ENCODE measurements around the gene COL4A3.
"Not testable (repeated sequence)": the region's sequence is repeated elsewhere in the genome, so short reads cannot be mapped to it uniquely, and the experiment has no call there.

Gene COL4A3

DNA sequence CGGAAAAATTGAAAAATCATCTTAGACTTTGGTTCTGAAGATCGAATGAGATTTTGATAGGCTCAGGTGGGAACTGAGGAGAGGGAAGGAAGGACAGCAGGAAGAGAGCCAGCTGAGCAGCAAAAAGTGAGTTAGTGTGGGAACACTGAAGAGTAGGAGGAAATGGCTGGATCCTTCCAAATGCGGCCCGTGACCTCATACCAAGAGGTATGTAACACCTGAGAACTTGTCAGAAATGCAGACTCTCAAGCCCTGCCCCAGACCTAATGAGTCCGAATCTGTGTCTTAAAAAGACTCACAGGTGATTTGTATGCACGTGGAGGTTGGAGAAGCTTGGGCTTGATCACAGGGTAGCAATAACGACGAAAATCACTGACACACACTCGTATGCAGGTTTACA lies 42.0 kb downstream of the COL4A3 start:
- DNase-seq (ENCODE audit: low read depth in 3 of 3) = no peak

DNA sequence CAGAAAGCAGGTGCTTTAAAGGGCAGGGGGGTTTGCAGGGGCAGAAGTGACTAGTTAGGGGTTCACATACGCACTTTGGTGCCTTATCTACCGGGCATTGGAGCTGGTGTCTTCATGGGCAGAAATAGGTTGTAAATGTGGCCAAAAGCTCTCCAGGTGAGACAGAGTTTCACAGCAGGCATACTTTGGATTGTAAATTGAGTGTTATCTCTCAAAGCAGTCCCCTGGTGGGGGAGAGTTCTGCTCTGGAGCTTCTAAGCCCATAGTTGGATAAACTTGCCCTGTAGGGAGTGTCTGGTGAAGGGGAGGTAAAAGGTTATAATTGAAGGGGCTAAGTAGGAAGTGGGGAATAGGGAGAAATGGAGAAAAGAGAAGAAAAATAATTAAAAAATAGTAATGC lies 43.1 kb downstream of the COL4A3 start:
- DNase-seq (ENCODE audit: low read depth in 3 of 3) = no peak

DNA sequence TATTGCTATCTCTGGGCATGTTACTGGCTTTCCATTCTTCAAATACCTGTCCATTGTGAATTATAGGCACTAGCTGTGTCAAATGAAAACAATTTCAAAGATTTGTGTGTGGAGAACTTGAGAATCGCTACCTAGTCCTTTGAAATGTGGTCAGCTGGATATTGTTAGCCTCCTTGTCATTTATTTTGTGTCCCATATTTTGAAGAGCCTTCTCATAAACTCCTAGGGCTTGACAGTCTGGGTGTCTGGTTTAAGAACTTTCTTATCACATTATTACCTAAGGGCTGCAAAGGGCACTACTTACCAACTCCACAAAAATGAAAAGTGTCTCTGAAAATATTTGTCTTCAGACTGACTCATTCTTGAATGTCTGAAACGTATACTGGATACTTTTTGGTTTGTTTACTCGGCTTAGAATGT lies 50.2 kb downstream of the COL4A3 start:
- no peak for DNase-seq (ENCODE audit: low read depth in 3 of 3)

DNA sequence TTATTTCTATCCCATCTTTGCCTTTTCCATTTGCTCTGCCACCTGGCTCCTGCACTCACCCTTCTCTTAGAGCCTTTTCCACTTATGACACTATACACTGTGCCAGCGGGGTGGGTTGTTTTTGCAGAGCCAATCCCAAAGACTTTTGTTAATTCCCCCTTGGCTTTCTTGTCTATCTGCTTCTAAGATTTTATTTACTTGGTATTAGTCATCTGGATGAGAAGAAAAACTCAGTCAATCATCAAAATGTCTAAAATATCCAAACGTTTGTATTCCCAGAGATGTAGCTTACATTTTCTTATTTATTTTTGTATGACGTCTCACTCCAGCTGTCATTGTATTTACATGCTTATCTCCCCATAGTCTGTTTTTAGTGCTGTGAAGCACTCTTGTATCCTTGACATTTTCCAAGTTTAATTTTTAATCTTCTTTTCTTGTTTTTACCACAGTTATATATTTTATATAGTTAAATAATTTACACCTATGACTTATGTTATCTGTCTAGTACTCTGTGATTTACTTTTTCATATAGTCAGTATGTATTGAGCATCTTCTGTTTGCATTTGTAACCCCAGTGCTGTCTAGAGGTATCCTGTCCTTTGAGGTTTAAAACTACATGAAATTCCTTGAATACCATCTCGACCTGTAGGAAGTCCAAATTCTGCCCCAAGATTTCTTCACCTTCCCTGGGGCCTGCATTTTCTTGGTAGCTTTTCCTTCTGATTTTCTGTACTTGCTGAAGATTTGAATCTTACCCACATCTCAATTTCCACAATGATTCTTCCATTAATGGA lies 55.1 kb downstream of the COL4A3 start:
- no peak for DNase-seq (ENCODE audit: low read depth in 3 of 3)

DNA sequence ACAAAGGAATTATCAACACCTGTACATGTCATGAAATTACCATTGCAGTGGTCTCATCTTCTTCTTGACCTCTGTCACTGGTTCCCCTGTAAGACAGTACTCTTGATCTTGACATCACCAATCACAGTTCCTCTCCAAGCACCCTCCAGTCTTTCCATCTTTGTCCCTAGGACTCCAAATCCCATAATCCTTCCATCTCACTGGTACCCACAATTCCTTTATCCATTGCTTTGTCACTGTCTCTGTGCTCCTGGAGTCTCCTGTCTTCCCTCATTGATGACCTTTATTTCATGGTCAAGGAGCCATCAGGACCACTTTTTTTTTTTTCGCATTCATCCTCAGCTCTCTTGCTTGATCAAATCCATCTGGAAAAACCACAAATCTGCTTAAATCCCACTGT lies 56.7 kb downstream of the COL4A3 start:
- no peak for DNase-seq (ENCODE audit: low read depth in 3 of 3)

DNA sequence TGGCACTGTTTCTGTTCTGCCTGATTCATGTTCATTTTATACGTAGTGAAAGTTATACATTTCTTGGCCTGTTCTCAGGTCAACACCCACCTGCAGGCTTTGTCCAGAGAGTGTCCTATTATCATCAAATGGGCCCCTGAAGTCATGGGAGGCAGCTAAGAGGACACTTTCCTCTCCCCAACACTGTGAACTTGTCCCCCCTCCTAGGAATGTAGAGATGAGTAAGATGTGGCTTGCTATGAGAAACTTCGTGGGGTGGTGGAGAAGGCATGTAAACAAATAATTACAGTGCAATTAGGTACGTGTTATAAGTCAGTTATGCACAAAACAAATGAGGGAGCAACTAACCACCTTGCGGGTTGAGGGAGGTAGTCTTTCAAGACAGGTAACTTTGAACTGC lies 57.9 kb downstream of the COL4A3 start:
- DNase-seq (ENCODE audit: low read depth in 3 of 3) = no peak

DNA sequence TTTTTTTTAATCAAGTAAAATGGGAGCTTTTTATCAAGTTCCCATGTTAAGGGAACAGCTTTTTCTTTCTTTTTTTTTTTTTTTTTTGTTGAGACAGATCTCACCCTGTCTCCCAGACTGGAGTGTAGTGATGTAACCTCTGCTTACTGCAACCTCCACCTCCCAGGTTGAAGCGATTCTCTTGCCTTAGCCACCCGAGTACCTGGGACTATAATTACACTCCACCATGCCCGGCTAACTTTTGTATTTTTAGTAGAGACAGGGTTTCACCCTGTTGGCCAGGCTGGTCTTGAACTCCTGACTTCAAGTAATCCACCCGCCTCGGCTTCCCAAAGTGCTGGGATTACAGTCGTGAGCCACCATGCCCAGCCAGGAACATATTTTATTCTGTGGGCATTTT lies 61.2 kb downstream of the COL4A3 start:
- DNase-seq (ENCODE audit: low read depth in 3 of 3) = not testable (repeated sequence)

DNA sequence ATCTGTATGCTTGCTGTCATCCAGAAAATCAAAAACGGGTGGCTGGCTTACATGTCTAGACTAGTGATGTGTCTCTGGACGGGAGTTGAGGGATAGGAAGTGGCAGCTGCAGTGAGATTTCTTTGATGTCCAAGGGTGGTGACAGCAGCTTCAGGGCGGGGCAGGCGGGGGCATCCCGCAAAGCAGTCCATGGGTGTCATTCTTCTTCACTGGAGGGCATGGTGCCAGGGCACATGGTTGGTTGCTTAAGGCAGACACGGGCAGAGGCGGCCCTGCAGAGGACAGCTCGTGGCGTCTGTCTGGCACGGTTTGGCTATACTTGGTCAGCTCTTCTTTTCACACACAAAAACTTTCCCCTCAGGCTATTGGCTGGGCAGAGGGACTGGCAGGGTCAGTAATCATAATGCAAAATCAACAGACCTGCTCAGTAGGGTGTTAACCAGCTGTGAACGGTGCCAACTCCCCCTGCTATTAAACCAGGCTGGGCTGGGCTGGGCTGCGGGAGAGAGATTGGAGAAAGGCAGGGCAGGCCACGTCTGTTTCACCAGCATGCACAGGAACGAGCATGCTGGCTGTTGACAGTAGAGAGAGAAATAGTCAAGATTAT lies 63.7 kb downstream of the COL4A3 start:
- DNase-seq (ENCODE audit: low read depth in 3 of 3) = no peak

DNA sequence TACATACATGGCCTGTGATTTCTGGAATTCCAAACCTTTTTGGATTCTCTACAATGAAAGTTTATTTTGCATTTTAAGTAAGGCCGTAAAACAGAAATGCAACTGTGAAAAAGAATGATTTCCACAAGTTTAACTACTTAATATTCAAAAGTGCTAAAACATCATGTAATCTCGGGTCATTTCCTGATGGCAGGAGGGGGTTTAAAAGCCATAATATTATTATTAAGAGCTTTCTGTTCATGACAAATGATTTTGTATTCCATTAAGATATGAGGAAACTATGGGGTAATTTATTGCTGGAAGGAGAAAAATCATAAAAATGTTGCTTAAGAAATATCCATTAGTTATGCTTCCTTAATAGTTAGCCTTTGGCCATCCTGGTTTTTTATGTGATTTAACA lies 65.7 kb downstream of the COL4A3 start:
- no peak for DNase-seq (ENCODE audit: low read depth in 3 of 3)

DNA sequence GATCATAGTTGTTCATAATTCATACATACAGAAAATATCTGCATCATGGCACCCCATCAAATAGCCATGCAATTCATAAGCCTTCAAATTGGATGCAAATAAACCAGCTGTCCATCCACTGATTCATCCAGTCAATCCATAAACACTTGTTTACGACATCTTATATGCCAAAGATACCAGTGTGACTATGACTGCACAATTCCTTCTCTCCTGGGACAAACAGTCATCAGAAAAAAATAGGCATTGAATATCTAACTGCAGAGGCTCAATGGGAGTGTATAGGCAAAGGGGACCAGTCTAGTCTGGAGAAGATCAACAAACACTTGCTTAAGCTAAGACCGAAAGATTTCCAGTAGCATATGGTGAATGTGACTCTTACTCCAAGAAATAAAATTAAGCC lies 70.0 kb downstream of the COL4A3 start:
- DNase-seq (ENCODE audit: low read depth in 3 of 3) = no peak

DNA sequence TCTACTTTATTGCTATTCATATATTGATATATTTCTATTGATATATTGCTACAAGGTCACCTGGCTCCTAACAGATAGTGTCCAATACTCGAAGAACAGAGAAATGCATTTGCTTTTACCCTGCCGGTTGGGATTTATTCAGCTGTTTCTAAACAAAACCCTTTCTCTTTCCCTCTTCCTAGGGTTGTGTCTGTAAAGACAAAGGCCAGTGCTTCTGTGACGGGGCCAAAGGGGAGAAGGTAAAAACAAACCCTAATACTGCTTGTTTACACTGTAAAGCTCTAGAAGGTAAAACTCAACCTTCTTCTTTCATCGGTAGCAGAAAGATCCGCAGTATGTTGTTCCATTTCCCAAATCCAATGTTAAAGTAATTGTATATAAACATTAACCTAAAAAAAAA lies 73.4 kb downstream of the COL4A3 start:
- no peak for DNase-seq (ENCODE audit: low read depth in 3 of 3)

DNA sequence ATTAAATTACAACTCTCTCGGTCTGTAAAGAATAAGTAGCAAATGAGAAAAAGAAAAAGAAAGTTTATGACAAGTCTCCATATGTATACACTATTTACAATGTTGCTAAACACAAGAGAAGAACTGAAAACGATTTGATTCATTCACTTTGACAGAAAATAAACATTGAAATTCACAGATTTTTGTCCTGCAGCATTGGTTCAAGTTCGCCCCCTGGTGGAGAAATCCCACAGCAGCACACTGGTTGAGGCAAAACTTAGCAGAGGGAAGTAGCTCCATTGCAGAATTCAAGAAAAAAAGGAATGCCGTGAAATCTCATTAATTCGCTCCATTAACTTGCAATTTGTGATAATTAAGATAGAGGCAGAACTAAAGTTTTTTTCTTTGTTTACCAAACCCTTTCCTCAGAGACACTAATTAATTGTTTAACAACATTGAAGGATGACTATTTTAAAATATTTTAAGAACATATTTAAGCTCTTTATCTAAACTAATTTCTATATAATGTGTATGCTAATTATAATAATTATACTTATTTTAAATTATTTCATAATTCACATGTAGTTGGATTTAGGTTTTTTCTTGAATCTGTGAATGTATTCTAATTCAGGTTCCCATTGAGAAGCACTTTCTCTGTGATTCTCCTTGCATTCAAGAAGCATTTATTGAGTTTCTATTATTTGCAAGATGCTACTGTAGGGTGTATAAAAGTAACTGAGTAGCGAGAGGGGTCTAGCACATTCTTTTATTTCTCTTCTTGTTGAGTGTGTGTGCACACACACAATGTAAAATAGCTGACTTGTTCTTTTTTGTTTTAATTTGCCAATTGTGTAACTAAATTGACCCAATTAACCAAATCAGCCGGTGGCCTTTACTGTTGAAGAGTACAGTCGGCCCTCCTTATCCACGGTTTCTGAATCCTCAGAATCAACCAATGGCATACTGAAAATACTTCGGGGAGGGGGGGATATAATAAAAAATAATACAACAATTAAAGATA lies 74.1 kb downstream of the COL4A3 start:
- DNase-seq (ENCODE audit: low read depth in 3 of 3) = peak; percentile 10 to 32 (median 26)

DNA sequence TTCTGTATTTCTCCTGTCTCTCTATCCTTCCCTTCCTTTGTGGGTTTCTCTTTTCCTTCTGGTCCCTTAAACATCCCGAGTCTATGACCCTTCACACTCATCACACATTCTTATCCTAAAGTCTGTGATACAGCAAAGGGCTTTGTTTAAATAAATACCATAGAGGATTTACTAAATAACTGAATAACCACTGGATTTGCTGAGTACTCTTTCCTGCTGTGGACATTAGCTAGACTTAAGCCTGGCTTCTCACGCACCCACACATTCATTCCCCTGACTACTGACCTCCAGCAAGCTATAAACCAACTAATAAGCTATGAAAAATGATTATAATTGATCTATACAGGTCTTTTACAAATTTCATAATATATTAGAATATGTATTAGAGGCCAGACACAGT lies 76.6 kb downstream of the COL4A3 start:
- no peak for DNase-seq (ENCODE audit: low read depth in 3 of 3)

DNA sequence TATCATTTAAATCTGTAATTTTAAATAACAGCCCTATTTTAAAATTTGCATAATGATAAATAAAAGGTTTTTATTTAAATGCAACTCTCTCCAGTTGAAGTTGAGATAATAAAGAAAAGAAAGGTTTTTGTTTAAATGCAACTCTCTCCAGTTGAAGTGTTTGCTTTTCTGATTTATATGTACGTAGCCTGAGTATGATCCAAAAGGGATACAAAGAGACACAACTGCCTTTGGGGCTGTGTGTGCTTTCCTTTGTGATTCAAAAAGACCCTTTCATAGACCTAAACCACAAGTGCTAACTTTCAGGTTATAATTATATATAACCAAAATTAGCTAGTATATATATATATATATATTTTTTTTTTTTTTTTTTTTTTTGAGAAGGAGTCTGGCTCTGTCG lies 84.5 kb downstream of the COL4A3 start:
- no peak for DNase-seq (ENCODE audit: low read depth in 3 of 3)

DNA sequence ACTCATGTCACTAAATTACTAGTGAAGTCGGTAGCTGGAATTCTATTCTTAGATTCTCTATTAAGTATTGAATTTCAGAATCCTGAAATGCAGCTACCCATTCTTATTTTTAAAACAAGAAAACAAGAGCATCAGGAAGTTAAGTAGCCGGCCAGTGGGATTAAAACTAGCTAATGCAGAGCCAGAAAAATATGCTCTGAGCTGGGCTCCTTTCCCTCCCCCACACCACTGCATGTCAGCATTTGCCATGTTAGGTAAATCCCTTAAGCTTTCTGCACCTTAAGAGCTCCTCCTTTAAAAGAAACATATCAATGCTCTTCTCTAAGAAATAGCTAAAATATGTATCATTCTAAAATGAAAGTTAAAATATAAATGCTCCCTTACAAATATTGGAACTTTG lies 88.4 kb downstream of the COL4A3 start:
- DNase-seq (ENCODE audit: low read depth in 3 of 3) = no peak

DNA sequence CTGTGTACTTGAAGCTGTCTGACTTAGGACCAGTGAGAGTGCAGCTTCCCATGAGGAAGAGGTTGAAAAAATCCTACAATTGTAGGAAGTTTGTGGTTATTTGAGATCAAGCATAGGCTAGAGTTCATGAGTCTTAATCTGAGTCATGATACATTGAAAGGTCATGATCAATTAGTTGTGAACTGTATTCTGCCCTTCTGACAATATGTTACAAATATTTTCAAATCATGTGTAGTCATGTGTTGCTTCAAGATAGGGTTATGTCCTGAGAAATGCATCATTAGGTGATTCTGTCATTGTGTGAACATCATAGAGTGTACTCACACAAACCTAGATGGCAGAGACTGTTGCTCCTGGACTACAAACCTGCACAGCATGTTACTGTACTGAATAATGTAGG lies 92.2 kb downstream of the COL4A3 start:
- DNase-seq (ENCODE audit: low read depth in 3 of 3) = no peak

DNA sequence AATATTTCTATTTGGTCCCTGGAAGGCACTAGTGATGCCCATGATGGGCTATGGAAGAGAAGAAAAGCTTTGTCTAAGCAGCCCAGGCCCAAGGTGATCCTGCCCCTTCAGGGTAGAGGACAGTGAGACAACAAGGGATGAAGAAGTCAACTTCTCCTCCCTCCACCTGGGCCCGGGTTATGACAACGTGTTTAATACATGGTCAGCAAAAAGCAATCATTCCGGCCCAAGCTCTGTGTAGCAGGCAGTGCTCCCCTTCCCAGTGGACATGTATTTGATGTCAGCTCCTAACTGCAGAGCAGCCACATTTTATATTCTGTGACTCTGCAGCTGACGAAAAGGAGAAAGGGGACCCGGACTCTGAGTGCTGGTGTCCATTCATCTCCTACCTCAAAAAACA lies 93.4 kb downstream of the COL4A3 start:
- DNase-seq (ENCODE audit: low read depth in 3 of 3) = no peak

DNA sequence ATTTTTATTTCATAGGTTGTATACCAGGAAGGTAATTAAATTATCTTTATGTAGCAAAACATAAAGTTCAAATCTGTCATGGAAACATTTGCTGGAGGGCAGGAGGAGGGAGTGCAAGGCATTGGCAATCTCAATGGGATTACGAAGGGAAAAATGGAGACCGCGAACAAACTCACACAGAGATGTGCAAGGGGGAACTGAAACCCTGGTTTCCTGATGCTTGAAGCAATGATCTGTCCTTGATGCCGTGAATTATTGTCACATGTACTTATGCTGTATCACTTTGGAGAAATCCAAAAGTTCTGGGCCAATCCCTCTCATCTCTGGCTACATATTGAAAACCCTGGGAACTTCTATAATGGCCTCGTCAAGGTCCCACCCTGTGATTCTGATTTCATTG lies 95.6 kb downstream of the COL4A3 start:
- DNase-seq (ENCODE audit: low read depth in 3 of 3) = no peak

DNA sequence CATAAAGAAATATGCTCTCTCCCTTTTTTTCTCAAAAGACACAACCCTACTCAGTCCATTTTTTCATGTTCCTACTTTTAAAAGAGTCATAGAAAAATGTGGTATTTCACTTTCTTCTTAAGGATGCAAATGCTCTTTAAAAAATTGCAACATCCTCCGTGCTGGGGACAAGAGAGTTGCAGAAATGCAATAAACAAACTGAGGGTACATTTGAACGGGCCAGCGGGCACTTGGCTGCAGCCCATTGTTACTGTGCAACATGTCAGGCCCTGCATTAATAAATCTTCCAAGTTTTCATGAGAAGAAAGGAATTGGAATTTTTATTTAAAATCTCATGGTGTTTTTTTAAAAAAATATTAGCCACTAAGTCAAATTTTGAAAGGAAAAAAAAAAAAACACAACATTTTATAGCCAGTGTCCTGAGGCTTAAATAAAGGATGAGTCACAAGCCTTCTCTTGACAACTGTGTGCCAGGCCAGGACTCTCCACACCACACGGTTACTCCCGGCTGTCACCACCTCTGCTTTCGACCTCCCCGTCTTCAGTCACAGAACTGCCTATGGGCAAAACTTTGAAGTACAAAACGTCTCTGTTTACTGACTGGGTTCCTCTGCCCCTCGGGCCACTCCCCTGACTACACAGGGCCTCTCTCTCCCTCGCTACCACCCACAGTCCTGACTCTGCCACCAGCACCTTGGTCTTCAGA lies 103.1 kb downstream of the COL4A3 start:
- no peak for DNase-seq (ENCODE audit: low read depth in 3 of 3)

DNA sequence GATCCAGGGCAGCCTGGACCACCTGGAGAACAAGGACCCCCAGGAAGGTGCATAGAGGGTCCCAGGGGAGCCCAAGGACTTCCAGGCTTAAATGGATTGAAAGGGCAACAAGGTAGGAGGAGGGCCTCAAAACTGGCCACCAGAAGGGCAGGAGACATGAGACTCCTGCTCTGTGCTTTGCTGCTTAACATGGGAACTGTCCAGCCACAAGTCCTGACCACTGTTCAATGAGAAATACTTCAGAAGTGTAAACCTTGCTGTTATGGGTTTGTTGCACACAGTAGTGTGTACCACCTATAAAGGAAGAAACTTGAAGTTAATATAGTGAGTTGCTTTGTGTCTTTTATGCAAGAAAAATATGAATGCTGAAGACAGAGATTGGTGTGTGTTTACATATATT lies 116.5 kb downstream of the COL4A3 start:
- DNase-seq (ENCODE audit: low read depth in 3 of 3) = no peak

DNA sequence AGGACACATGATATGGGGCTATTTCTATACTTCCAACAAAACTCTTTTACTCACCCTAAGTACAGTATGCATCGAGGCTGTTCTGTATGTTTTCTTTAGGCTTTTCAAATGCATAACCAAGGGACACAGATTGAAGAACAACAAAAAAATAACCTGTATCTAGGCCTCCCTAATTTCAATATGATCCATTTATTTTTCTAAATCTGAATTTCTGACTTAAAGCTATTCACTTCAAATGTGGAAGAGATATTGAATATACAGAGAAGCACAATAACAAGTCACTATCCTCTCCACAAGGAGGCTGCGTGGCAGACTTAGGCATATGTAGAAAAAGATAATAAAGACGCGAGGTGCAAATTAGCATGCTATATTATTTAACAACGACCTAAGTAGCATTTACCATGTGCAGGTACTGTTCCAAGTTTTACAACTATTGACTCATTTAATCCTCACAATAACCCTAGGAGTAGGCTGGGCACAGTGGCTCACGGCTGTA lies 121.4 kb downstream of the COL4A3 start:
- DNase-seq (ENCODE audit: low read depth in 3 of 3) = no peak

DNA sequence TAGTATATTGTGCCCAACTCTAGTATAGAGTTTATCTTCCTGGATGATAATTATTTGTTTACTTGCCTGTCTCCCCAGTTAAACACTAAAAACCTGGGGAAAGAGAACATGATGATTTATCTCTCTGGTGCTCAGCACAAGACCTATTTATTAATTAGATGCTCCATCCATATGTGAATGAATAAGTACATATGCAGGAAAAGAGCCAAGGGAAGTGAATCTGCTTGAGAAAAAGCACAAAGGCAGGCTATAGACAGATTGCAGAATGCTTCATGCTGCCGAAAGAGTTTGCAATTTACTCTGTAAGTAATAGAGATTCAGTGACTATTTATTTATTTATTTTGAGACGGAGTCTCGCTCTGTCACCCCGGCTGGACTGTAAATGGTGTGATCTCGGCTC lies 123.3 kb downstream of the COL4A3 start:
- no peak for DNase-seq (ENCODE audit: low read depth in 3 of 3)
